HUES48 (cell line): Measurements from ENCODE around the gene ACBD3.

Experiments used
- H3K27ac ChIP-seq: one replicate; pipeline ENCODE4 v1.7.0; 2013; ENCODE audit warnings: low read depth, low read length, inconsistent platforms
- H3K27me3 ChIP-seq: 2 replicates; pipeline ENCODE4 v1.6.1; 2013; ENCODE audit warnings: mild to moderate bottlenecking, low read length; ENCODE audit not compliant: control insufficient read depth, insufficient read depth
- H3K36me3 ChIP-seq: 2 replicates; pipeline ENCODE4 v1.6.1; 2013; ENCODE audit warnings: low read length; ENCODE audit not compliant: control insufficient read depth, insufficient read depth
- H3K4me1 ChIP-seq: 2 replicates; pipeline ENCODE4 v1.6.1; 2013; ENCODE audit warnings: mild to moderate bottlenecking, low read length; ENCODE audit not compliant: control insufficient read depth, insufficient read depth
- H3K4me3 ChIP-seq: 2 replicates; pipeline ENCODE4 v1.5.1; 2013; ENCODE audit warnings: mild to moderate bottlenecking, low read depth, low read length
- H3K9ac ChIP-seq: 2 replicates; pipeline ENCODE4 v1.6.1; 2013; ENCODE audit warnings: mild to moderate bottlenecking, low read depth, low read length, moderate library complexity
- H3K9me3 ChIP-seq: 2 replicates; pipeline ENCODE4 v1.6.1; 2013; ENCODE audit warnings: low read length; ENCODE audit not compliant: control insufficient read depth, insufficient read depth

The ACBD3 gene

GRCh38 chr1:226111883-226112261, 74.7 kb downstream of the ACBD3 start:
- Histone ChIP-seq H3K27me3 (no peaks in the 10 kb centered on the region), H3K9me3 (no peaks in the 10 kb centered on the region), H3K4me3 (peak overlapping the region; percentile 63), H3K36me3 (no peaks in the 10 kb centered on the region), H3K27ac (peak overlapping the region; percentile 67), H3K9ac (no peak overlapping the region), H3K4me1 (peaks cover 35% of the 10 kb centered on the region)

DNA sequence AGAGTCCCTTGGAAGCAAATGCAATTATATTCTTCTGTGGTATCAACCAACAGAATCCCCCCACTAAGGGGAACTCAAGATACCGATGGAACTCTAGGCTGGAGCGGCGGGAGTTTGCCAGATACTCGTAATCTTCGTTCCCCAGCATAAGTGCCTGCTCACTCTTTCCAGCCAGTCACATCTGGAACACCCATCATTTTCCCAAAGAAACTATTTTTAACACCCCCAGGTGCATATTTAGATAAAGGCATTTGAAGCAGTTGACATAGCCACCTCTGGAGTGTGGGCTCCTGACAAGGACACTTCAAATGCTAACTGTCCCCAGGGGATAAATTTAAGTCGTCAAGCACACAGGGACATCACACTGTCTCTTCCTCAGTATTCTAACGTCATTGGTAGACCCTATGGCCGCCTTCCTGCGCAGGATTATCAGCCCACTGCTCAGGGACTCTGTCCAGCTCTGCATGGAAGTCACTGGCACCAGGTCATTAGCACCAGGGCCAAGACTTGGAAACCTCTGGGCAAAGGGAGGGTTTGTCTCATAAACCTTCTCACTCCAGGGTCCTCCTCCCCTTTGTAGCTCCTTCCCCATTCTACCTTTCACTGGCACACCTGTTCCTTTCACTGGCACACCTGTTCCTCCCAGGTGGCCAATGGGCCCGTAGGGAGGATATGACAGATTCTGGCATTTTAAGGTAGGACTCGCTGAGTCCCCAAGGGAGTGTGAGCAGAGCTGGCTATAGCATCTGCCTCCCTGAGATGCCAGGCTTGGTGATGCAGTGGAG, 75.3 kb downstream of the ACBD3 start:
- peak overlapping the region; percentile 67 for H3K27ac ChIP-seq
- H3K9ac ChIP-seq = no peak overlapping the region
- H3K4me1 ChIP-seq = peaks cover 35% of the 10 kb centered on the region
- no peaks in the 10 kb centered on the region for H3K9me3 ChIP-seq
- H3K27me3 ChIP-seq = no peaks in the 10 kb centered on the region
- H3K4me3 ChIP-seq = peak overlapping the region; percentile 63
- no peaks in the 10 kb centered on the region for H3K36me3 ChIP-seq

GRCh38 chr1:226110249-226111097, 76.1 kb downstream of the ACBD3 start:
- Histone ChIP-seq H3K4me3 (peak overlapping the region; percentile 63), H3K27me3 (no peaks in the 10 kb centered on the region), H3K4me1 (peaks cover 35% of the 10 kb centered on the region), H3K9ac (no peak overlapping the region; the same call in 1 of the 2 replicates), H3K27ac (peak overlapping the region; percentile 50), H3K9me3 (no peaks in the 10 kb centered on the region), H3K36me3 (no peaks in the 10 kb centered on the region)

DNA sequence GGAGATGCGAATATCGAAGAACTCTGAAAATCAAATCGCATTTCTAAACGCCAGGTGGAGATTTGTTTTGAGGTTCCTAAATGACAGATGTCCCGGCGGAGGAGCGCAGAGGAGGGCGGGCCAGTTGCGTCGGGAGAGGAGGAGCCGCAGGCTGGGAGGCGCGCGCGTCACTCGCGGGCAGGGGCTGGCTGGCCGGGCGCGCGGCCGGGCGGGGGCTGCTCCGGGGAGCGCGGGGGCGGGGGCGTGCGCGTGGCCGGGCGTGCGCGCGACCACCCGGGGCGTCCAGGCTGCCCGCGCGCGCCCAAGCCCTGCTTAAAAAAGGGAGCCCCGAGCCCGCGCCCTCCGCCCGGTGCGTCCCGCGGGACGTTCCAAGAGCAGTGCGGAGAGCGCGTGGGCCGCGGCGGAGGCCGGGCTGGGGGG, 76.7 kb downstream of the ACBD3 start:
- Histone ChIP-seq H3K4me3 (peak overlapping the region; percentile 79), H3K9ac (no peak overlapping the region), H3K27me3 (no peaks in the 10 kb centered on the region), H3K27ac (peak overlapping the region; percentile 74), H3K9me3 (no peaks in the 10 kb centered on the region), H3K36me3 (no peaks in the 10 kb centered on the region), H3K4me1 (peaks cover 38% of the 10 kb centered on the region)

DNA sequence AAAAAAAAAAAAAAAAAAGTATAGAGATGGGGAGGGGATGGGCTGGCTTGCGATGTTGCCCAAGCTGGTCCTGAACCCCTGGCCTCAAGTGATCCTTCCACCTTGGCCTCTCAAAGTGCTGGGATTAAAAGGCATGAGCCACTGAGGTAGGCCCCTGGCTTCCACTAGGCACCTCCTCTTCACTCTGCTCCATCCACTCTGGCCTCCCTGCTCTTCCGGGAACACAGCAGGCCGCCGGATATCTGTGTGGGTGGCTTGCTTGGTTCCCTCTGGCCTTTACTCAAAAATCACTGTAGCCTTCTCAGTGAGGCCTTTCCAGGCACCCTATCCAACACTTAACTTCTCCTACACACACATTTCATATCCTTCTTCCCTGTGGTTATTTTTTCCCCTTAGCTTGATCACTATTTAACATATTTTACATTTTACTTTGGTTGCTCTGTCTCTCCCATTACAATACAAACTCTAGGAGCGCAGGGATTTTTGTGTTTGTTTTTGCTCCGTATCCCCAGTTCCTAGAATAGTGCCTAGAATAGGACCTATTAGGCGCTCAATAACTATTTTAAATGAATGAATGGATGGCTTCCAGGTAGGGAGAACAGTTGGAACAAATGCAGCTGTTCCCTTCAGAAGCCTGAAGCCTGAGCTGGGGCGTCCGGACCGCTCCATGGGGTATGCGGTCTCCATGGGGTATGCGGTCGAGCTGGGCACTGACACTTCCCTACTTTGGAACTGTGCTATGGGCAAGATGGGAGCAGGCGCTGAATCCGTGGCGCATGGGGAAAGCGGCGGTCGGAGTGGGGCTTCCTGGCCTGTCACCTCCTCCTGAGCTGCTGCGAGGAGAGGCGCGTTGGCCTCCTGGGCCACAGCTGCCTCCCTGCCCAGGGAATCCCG, 77.4 kb downstream of the ACBD3 start:
- Histone ChIP-seq H3K27me3 (no peaks in the 10 kb centered on the region), H3K4me1 (peaks cover 41% of the 10 kb centered on the region), H3K9me3 (no peaks in the 10 kb centered on the region), H3K27ac (peak overlapping the region; percentile 74), H3K9ac (no peak overlapping the region), H3K4me3 (peak overlapping the region; percentile 79), H3K36me3 (no peaks in the 10 kb centered on the region)

DNA sequence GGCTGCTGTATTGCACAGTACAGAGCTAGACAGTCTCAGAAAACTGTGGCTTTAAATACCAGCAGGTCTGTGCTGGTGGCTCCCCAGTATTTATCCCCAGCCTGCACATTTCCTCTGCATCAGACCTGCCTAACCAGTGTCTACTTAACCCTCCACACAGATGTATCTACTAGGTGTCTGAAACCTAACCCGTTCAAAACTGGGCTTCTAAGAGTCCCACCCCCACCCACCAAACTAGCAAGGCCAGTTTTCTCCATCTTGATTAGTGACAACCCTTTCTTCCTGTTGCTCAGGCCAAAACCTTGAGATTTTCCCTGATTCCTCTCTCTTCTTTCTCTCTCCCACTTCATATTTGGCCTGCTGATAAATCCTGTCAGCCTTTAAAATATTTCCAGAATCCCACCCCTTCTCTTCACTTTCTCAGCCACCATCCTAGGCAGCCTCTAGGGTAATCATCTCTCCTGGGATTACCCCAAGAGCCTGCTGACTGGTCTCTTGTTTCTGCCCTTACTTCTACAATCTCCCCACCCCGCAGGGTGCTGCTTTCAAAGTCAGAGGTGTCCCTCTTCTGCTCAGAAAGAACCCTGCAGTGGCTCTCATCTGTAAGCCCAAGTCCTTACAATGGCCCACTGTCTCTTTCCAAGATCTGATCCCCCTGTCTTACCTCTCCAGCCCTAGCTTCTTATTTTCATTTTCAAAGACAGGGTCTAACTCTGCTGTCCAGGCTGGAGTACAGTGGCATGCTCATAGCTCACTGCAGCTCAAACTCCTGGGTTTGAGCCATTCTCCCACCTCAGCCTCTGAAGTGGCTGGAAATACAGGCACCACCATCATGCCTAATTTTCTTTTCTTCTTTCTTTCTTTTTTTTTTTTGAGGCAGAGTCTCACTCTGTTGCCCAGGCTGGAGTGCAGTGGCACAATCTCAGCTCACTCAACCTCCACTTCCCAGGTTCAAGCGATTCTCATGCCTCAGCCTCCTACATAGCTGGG, 78.8 kb downstream of the ACBD3 start:
- Histone ChIP-seq H3K36me3 (no peaks in the 10 kb centered on the region), H3K4me3 (no peak overlapping the region), H3K4me1 (peaks cover 38% of the 10 kb centered on the region), H3K27me3 (no peaks in the 10 kb centered on the region), H3K27ac (peak overlapping the region; percentile 15), H3K9ac (no peak overlapping the region), H3K9me3 (no peaks in the 10 kb centered on the region)

DNA sequence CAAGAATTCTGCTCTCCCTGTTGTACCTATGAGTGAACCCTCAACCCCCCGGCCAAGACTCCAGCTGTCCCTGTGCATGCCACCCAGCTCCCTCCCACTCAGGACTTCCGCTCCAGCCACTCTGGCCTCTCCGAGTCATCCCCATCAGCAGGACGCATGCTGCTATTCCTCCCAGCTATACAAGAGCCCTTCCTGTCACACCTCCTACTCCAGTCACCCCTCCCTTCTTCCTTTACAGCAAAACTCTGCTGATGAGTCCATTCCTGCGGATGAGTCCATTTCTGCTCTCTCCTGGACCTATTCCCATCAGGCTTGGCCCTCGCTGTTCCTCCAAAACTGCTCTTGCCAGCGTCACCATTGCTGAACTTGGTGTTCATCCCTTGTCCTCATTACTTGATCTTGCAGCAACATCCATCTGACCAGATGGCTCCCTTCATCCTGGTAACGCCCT, 81.8 kb downstream of the ACBD3 start:
- no peaks in the 10 kb centered on the region for H3K36me3 ChIP-seq

GRCh38 chr1:226100436-226101391, 85.8 kb downstream of the ACBD3 start:
- peaks cover 11% of the 10 kb centered on the region for H3K4me1 ChIP-seq
- H3K27ac ChIP-seq = no peak overlapping the region
- no peaks in the 10 kb centered on the region for H3K9me3 ChIP-seq
- H3K27me3 ChIP-seq = peaks cover 15% of the 10 kb centered on the region
- H3K36me3 ChIP-seq = no peaks in the 10 kb centered on the region
- no peak overlapping the region for H3K9ac ChIP-seq
- peak overlapping the region; percentile 66 for H3K4me3 ChIP-seq

More for the DNA sequence above, 81.8 kb downstream of the ACBD3 start:
- no peaks in the 10 kb centered on the region for H3K9me3 ChIP-seq
- H3K4me3 ChIP-seq = no peak overlapping the region
- no peak overlapping the region for H3K9ac ChIP-seq
- H3K4me1 ChIP-seq = peaks cover 19% of the 10 kb centered on the region
- H3K27ac ChIP-seq = no peak overlapping the region
- peaks cover 4% of the 10 kb centered on the region for H3K27me3 ChIP-seq
